SK-N-SH treated with all-trans-retinoic acid at 6 μM for 48 hours (cell line): Measurements from ENCODE around the gene POTEF.
"Not testable (repeated sequence)": the region's sequence is repeated elsewhere in the genome, so short reads cannot be mapped to it uniquely, and the experiment has no call there.

Experiments
- GLIS3 ChIP-seq: fragments of 250-450 bp; sonication (Bioruptor Pico); IDR thresholded peaks from 2 replicates; pipeline ENCODE4 v1.5.0; 2020; ENCODE audit warnings: mild to moderate bottlenecking, moderate library complexity
- ZFP3 ChIP-seq: fragments of 250-450 bp; sonication (Bioruptor Pico); IDR thresholded peaks from 2 replicates; pipeline ENCODE4 v1.5.0; 2020; ENCODE audit warnings: mild to moderate bottlenecking, moderate library complexity

GRCh38 chr2:130056336-130056735 lies 72.7 kb downstream of the POTEF start:
- not testable (repeated sequence) for TF ChIP-seq GLIS3, ZFP3 (CRISPR knock-in tag)
